ENCODE measurements around the gene CHI3L2. TPM values are rescaled to one million over a fixed set of nuclear protein-coding genes. Genes with fewer than 3 reads are reported as not detected.

CHI3L2 gene
- total and polyA plus RNA-seq, 9 of the 15 experiments (the other 6 are each of a cell fraction or from before 2014, with no cell fraction given), result 0.07 to 0.27 (median 0.15) TPM; not detected in 6

DNA sequence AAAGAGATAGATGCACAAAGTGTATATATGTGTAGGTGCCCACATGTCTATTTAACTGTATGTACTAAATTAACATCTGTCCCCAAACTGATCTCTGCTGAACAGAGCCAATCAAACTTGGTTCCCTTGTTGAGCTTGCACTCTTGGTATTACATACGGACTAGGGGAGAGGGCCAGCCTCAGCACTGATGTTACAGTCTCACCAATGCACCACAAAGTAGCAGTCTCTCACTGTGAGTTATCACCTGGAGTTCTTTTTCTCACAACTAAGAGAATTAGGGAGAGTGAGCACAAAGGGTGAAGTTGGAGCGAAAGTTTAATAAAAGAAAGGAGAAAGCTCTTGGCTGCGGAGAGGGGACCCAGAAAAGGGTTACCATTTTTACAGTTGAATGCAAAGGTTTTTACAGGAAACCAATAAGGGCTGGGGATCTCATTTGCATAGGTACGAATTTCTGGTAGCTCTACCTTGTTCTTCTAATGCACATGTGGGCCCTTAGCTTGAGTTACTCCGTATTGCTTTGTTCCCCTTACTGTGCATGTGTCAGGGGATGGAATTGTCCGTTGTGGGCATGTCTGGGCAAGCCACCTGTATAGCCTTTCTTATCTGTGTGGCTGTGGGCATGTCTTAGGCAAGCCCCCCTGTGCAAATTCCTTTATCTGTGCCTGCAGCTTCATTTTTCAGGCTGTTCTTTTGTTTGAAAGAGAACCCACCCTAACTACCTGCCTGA is 13.3 kb upstream of the CHI3L2 start (continued):
- no peak for TF ChIP-seq SMARCE1 (IDR thresholded peaks at IDR 0.05)
- peak; percentile 11; the same call in 1 of the 2 replicates for TF ChIP-seq TAL1 (IDR thresholded peaks at IDR 0.05)
- TF ChIP-seq DMBX1 (CRISPR knock-in tag; IDR thresholded peaks at IDR 0.05; ENCODE audit: borderline replicate concordance), result peak; percentile 67; the same call in 1 of the 2 replicates
- TF ChIP-seq, protein P1, sequence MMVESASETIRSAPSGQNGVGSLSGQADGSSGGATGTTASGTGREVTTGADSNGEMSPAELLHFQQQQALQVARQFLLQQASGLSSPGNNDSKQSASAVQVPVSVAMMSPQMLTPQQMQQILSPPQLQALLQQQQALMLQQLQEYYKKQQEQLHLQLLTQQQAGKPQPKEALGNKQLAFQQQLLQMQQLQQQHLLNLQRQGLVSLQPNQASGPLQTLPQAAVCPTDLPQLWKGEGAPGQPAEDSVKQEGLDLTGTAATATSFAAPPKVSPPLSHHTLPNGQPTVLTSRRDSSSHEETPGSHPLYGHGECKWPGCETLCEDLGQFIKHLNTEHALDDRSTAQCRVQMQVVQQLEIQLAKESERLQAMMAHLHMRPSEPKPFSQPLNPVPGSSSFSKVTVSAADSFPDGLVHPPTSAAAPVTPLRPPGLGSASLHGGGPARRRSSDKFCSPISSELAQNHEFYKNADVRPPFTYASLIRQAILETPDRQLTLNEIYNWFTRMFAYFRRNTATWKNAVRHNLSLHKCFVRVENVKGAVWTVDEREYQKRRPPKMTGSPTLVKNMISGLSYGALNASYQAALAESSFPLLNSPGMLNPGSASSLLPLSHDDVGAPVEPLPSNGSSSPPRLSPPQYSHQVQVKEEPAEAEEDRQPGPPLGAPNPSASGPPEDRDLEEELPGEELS (CRISPR knock-in tag; IDR thresholded peaks at IDR 0.05; ENCODE audit: borderline replicate concordance), result no peak
- TF ChIP-seq, protein P2, sequence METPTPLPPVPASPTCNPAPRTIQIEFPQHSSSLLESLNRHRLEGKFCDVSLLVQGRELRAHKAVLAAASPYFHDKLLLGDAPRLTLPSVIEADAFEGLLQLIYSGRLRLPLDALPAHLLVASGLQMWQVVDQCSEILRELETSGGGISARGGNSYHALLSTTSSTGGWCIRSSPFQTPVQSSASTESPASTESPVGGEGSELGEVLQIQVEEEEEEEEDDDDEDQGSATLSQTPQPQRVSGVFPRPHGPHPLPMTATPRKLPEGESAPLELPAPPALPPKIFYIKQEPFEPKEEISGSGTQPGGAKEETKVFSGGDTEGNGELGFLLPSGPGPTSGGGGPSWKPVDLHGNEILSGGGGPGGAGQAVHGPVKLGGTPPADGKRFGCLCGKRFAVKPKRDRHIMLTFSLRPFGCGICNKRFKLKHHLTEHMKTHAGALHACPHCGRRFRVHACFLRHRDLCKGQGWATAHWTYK (CRISPR knock-in tag; IDR thresholded peaks at IDR 0.05), result no peak
- TF ChIP-seq SMC3 (conservative IDR thresholded peaks at IDR 0.05; ENCODE audit: insufficient read depth, low read depth, low read length), result no peak
- TF ChIP-seq, protein P3, sequence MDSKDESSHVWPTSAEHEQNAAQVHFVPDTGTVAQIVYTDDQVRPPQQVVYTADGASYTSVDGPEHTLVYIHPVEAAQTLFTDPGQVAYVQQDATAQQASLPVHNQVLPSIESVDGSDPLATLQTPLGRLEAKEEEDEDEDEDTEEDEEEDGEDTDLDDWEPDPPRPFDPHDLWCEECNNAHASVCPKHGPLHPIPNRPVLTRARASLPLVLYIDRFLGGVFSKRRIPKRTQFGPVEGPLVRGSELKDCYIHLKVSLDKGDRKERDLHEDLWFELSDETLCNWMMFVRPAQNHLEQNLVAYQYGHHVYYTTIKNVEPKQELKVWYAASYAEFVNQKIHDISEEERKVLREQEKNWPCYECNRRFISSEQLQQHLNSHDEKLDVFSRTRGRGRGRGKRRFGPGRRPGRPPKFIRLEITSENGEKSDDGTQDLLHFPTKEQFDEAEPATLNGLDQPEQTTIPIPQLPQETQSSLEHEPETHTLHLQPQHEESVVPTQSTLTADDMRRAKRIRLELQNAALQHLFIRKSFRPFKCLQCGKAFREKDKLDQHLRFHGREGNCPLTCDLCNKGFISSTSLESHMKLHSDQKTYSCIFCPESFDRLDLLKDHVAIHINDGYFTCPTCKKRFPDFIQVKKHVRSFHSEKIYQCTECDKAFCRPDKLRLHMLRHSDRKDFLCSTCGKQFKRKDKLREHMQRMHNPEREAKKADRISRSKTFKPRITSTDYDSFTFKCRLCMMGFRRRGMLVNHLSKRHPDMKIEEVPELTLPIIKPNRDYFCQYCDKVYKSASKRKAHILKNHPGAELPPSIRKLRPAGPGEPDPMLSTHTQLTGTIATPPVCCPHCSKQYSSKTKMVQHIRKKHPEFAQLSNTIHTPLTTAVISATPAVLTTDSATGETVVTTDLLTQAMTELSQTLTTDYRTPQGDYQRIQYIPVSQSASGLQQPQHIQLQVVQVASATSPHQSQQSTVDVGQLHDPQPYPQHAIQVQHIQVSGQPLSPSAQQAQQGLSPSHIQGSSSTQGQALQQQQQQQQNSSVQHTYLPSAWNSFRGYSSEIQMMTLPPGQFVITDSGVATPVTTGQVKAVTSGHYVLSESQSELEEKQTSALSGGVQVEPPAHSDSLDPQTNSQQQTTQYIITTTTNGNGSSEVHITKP (IDR thresholded peaks at IDR 0.05; ENCODE audit: partially characterized antibody), result no peak
- peak; percentile 50 for TF ChIP-seq CBFA2T2 (conservative IDR thresholded peaks at IDR 0.05)
- TF ChIP-seq SAFB2 (IDR thresholded peaks at IDR 0.05; ENCODE audit: borderline replicate concordance, low read depth, low read length, severe bottlenecking), result no peak
- no peak for TF ChIP-seq TAF15 (IDR thresholded peaks at IDR 0.05; ENCODE audit: low read depth, low read length)
- no peak for TF ChIP-seq NR4A1 (CRISPR knock-in tag; IDR thresholded peaks at IDR 0.05)
- peak; percentile 54; the same call in 1 of the 2 replicates for TF ChIP-seq NR4A1 (tag; IDR thresholded peaks at IDR 0.05)
- TF ChIP-seq MAFG (tag; conservative IDR thresholded peaks at IDR 0.05), result no peak
